Measurements from ENCODE around the gene IL17C.

Gene IL17C

DNA sequence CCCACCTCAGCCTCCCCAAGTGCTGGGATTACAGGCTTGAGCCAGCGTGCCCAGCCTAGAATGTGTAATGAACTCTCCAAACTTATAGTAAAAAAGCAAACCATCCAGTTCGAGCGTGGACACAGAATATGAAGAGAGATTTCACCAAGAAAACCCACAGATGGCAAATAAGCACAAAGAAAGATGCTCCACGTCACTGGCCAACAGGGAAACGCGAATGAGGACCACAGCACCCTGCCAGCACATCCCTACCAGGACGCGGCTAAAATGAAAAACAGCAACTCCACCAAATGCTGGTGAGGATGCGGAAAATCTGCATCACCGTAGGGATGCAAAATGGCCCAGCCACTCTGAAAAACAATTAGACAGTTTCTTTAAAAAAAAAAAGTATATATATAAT lies 23.1 kb downstream of the IL17C start:
- Histone ChIP-seq H3K79me2 (ENCODE audit: control insufficient read depth, low read length) (peaks cover 81% of the 10 kb centered on the region), H3K4me2 (ENCODE audit: low read length) (peak overlapping the region; percentile 82), H3F3A (ENCODE audit: control insufficient read depth, insufficient read depth) (peaks cover 12% of the 10 kb centered on the region), H3K9me3 (ENCODE audit: control insufficient read depth, insufficient read depth, low read length) (no peaks in the 10 kb centered on the region), H4K20me1 (ENCODE audit: control insufficient read depth, insufficient read depth, low read depth, low read length) (peaks cover 10% of the 10 kb centered on the region; the same call in 1 of the 2 replicates), H3K27ac (ENCODE audit: low read depth, low read length) (peak overlapping the region; percentile 14), H3K9me2 (replicated peaks; ENCODE audit: control insufficient read depth, low read length) (no peaks in the 10 kb centered on the region), H3K4me3 (ENCODE audit: low read length) (peak overlapping the region; percentile 92), H3K27me3 (ENCODE audit: control insufficient read depth, low read length) (no peaks in the 10 kb centered on the region), H3K4me1 (ENCODE audit: control insufficient read depth, low read length) (peaks cover 40% of the 10 kb centered on the region), H3K36me3 (ENCODE audit: control insufficient read depth, low read length) (peaks cover 66% of the 10 kb centered on the region)
- TF ChIP-seq, protein P1, sequence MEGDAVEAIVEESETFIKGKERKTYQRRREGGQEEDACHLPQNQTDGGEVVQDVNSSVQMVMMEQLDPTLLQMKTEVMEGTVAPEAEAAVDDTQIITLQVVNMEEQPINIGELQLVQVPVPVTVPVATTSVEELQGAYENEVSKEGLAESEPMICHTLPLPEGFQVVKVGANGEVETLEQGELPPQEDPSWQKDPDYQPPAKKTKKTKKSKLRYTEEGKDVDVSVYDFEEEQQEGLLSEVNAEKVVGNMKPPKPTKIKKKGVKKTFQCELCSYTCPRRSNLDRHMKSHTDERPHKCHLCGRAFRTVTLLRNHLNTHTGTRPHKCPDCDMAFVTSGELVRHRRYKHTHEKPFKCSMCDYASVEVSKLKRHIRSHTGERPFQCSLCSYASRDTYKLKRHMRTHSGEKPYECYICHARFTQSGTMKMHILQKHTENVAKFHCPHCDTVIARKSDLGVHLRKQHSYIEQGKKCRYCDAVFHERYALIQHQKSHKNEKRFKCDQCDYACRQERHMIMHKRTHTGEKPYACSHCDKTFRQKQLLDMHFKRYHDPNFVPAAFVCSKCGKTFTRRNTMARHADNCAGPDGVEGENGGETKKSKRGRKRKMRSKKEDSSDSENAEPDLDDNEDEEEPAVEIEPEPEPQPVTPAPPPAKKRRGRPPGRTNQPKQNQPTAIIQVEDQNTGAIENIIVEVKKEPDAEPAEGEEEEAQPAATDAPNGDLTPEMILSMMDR (IDR thresholded peaks at IDR 0.05; ENCODE audit: low read depth, low read length, poor library complexity, severe bottlenecking): no peak
- TF ChIP-seq EZH2phosphoT487 (IDR thresholded peaks at IDR 0.05; ENCODE audit: borderline replicate concordance, low read length): no peak

DNA sequence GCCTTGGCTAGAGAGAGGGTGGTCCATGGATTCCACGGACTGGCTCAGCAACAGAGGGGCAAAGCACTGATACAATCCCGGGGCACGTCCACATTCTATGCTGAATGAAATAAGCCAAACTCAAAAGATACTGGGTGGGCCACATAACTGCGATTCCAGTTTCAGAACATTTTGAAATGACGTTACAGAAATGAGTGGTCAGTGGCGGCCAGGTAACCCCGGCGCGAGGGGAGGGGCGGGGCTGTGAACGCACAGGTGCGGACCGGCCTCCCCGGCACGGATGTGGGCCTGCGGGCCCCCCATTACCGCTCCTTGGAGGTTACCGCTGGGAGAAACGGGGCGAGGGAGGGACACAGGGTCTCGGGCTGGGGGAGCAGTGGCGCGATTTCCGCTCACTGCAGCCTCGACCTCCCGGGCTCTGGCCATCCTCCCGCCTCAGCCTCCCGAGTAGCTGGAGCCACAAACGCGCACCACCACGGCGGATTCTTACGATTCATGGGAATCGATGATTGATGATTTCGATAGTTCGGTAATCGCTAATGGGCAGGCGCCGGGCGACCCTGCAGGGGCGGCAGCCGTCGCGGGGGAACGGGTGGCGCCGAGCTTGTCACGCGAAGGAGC lies 24.0 kb downstream of the IL17C start:
- Histone ChIP-seq H4K20me1 (ENCODE audit: control insufficient read depth, insufficient read depth, low read depth, low read length) (peaks cover 10% of the 10 kb centered on the region; the same call in 1 of the 2 replicates), H3K4me1 (ENCODE audit: control insufficient read depth, low read length) (peaks cover 47% of the 10 kb centered on the region), H3K27me3 (ENCODE audit: control insufficient read depth, low read length) (no peaks in the 10 kb centered on the region), H3K9me2 (replicated peaks; ENCODE audit: control insufficient read depth, low read length) (no peaks in the 10 kb centered on the region), H3K4me2 (ENCODE audit: low read length) (peak overlapping the region; percentile 82), H3K9me3 (ENCODE audit: control insufficient read depth, insufficient read depth, low read length) (no peaks in the 10 kb centered on the region), H3F3A (ENCODE audit: control insufficient read depth, insufficient read depth) (peaks cover 12% of the 10 kb centered on the region), H3K36me3 (ENCODE audit: control insufficient read depth, low read length) (peaks cover 63% of the 10 kb centered on the region), H3K27ac (ENCODE audit: low read depth, low read length) (peak overlapping the region; percentile 76), H3K4me3 (ENCODE audit: low read length) (peak overlapping the region; percentile 92), H3K79me2 (ENCODE audit: control insufficient read depth, low read length) (peaks cover 76% of the 10 kb centered on the region)
- TF ChIP-seq EZH2phosphoT487 (IDR thresholded peaks at IDR 0.05; ENCODE audit: borderline replicate concordance, low read length): no peak
- TF ChIP-seq, protein P1 (IDR thresholded peaks at IDR 0.05; ENCODE audit: low read depth, low read length, poor library complexity, severe bottlenecking): no peak

DNA sequence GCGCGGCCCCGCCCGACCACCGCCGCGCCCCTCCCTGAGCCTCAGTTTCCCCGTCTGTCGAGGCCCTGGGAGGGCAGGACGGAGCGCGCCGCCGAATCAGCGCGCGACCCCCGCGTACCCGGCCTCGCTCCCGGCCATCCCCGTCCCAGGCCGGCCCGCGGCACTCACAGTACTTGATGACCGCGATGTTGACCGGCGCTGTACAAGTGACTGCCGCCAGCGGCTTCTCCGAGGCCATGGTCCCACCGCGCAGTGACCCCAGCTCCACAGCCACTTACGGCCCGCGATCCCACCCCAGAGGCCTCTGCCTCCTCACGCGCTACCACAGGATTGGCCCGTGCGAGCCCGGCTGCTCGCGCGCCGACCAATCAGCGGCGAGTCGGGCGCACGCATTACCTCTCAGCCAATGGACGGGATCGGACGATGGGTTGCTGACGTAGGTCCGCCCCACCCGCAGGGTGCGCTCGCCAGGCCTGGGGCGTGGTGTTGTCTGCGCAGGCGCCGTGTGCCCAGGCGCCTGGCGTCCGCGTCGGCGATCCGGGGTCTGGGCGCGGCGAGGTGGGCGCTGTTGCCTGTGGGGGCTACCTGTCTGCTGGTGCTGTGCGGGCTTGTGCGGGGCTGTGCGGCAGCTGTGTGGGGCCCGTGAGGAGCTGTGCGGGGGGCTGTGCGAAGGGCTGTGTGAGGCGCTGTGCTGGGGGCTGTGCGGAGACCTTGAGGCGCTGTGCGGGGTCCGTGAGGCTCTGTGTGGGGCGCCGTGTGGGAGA lies 24.7 kb downstream of the IL17C start, which contains the start of gene MVD:
MVD (minus strand) TSS at position 249 of the 764 bp plus-strand sequence; CDS start at position 238, 11 bp downstream.
- Histone ChIP-seq H3F3A (ENCODE audit: control insufficient read depth, insufficient read depth) (peaks cover 12% of the 10 kb centered on the region), H3K4me1 (ENCODE audit: control insufficient read depth, low read length) (peaks cover 50% of the 10 kb centered on the region), H3K4me2 (ENCODE audit: low read length) (peak within 1 kb of the TSS; percentile 82), H3K9me2 (replicated peaks; ENCODE audit: control insufficient read depth, low read length) (no peaks in the 10 kb centered on the region), H3K79me2 (ENCODE audit: control insufficient read depth, low read length) (peaks cover 71% of the 10 kb centered on the region), H3K4me3 (ENCODE audit: low read length) (peak within 1 kb of the TSS; percentile 92), H3K36me3 (ENCODE audit: control insufficient read depth, low read length) (peaks cover 60% of the 10 kb centered on the region), H3K9me3 (ENCODE audit: control insufficient read depth, insufficient read depth, low read length) (no peaks in the 10 kb centered on the region), H4K20me1 (ENCODE audit: control insufficient read depth, insufficient read depth, low read depth, low read length) (peaks cover 10% of the 10 kb centered on the region; the same call in 1 of the 2 replicates), H3K27me3 (ENCODE audit: control insufficient read depth, low read length) (no peaks in the 10 kb centered on the region), H3K27ac (ENCODE audit: low read depth, low read length) (peak within 1 kb of the TSS; percentile 90)
- TF ChIP-seq, protein P1 (IDR thresholded peaks at IDR 0.05; ENCODE audit: low read depth, low read length, poor library complexity, severe bottlenecking): no peak
- TF ChIP-seq EZH2phosphoT487 (IDR thresholded peaks at IDR 0.05; ENCODE audit: borderline replicate concordance, low read length): no peak

Measured in DOHH2 (cell line).